ENCODE results near the gene CACNG5. TPM values are rescaled to one million over a fixed set of nuclear protein-coding genes. Genes with fewer than 3 reads are reported as not detected.
A peak's percentile ranks its signal among the peaks of the same experiment; 100 is the strongest.

Gene CACNG5
- total RNA-seq, 2 donors from 2014 or later, result 1.8 TPM; not detected in 1

GRCh38 chr17:66842959-66843358 is 8.0 kb downstream of the CACNG5 start:
- Histone ChIP-seq H3K9ac (ENCODE audit: extremely low read depth, low read length, poor library complexity, severe bottlenecking) (no peak overlapping the region), H3K4me3 (ENCODE audit: low read length) (no peak overlapping the region), H3K27me3 (ENCODE audit: control insufficient read depth, insufficient read depth, low read length, poor library complexity, severe bottlenecking) (no peaks in the 10 kb centered on the region), H3K36me3 (ENCODE audit: control insufficient read depth, insufficient read depth, low read length) (no peaks in the 10 kb centered on the region), H3K9me3 (ENCODE audit: control insufficient read depth, low read length) (no peaks in the 10 kb centered on the region), H3K27ac (ENCODE audit: low read depth, low read length) (no peak overlapping the region), H3K4me1 (ENCODE audit: control insufficient read depth, insufficient read depth, low read length) (no peaks in the 10 kb centered on the region)
- Mint-ChIP-seq H3K36me3 (ENCODE audit: low read depth) (no peaks in the 10 kb centered on the region), H3K4me1 (no peaks in the 10 kb centered on the region), H3K9me3 (peaks cover 22% of the 10 kb centered on the region), H3K27me3 (ENCODE audit: insufficient read depth) (peaks cover 7% of the 10 kb centered on the region), H3K27ac (no peak overlapping the region), H3K4me3 (no peak overlapping the region)
- WGBS, 2 experiments (ENCODE audit: insufficient coverage in 1 of 2, insufficient read length in 1 of 2), result 90 to 97% methylated on average over 3 of the region's 3 CpGs
- no peak for DNase-seq
- TF ChIP-seq CTCF (conservative IDR thresholded peaks at IDR 0.05), result no peak

GRCh38 chr17:66843627-66844026 is 8.7 kb downstream of the CACNG5 start:
- DNase-seq, result no peak
- no peaks in the 10 kb centered on the region for H3K27me3 ChIP-seq (ENCODE audit: control insufficient read depth, insufficient read depth, low read length, poor library complexity, severe bottlenecking)
- H3K36me3 ChIP-seq (ENCODE audit: control insufficient read depth, insufficient read depth, low read length), result no peaks in the 10 kb centered on the region
- no peak overlapping the region for H3K9ac ChIP-seq (ENCODE audit: extremely low read depth, low read length, poor library complexity, severe bottlenecking)
- no peaks in the 10 kb centered on the region for H3K9me3 ChIP-seq (ENCODE audit: control insufficient read depth, low read length)
- H3K9me3 Mint-ChIP-seq, result peaks cover 22% of the 10 kb centered on the region
- no peaks in the 10 kb centered on the region for H3K36me3 Mint-ChIP-seq (ENCODE audit: low read depth)
- peaks cover 5% of the 10 kb centered on the region for H3K27me3 Mint-ChIP-seq (ENCODE audit: insufficient read depth)
- H3K4me1 Mint-ChIP-seq, result no peaks in the 10 kb centered on the region
- WGBS, 2 experiments (ENCODE audit: insufficient coverage in 1 of 2, insufficient read length in 1 of 2), result 95 to 100% methylated on average over 1 to 4 of the region's 4 CpGs
- no peak overlapping the region for H3K27ac ChIP-seq (ENCODE audit: low read depth, low read length)
- TF ChIP-seq CTCF (conservative IDR thresholded peaks at IDR 0.05), result no peak
- no peak overlapping the region for H3K4me3 ChIP-seq (ENCODE audit: low read length)
- H3K27ac Mint-ChIP-seq, result peak overlapping the region; percentile 21
- H3K4me3 Mint-ChIP-seq, result no peak overlapping the region
- no peaks in the 10 kb centered on the region for H3K4me1 ChIP-seq (ENCODE audit: control insufficient read depth, insufficient read depth, low read length)

GRCh38 chr17:66847704-66848103 is 12.8 kb downstream of the CACNG5 start:
- WGBS, 2 experiments (ENCODE audit: insufficient coverage in 1 of 2, insufficient read length in 1 of 2), result 66 to 80% methylated on average over 2 to 3 of the region's 3 CpGs
- Mint-ChIP-seq H3K27ac (no peak overlapping the region), H3K4me3 (no peak overlapping the region), H3K27me3 (ENCODE audit: insufficient read depth) (peaks cover 5% of the 10 kb centered on the region), H3K36me3 (ENCODE audit: low read depth) (no peaks in the 10 kb centered on the region), H3K9me3 (peaks cover 22% of the 10 kb centered on the region), H3K4me1 (no peaks in the 10 kb centered on the region)
- Histone ChIP-seq H3K36me3 (ENCODE audit: control insufficient read depth, insufficient read depth, low read length) (no peaks in the 10 kb centered on the region), H3K4me3 (ENCODE audit: low read length) (no peak overlapping the region), H3K27me3 (ENCODE audit: control insufficient read depth, insufficient read depth, low read length, poor library complexity, severe bottlenecking) (no peaks in the 10 kb centered on the region), H3K9me3 (ENCODE audit: control insufficient read depth, low read length) (no peaks in the 10 kb centered on the region), H3K9ac (ENCODE audit: extremely low read depth, low read length, poor library complexity, severe bottlenecking) (no peak overlapping the region), H3K4me1 (ENCODE audit: control insufficient read depth, insufficient read depth, low read length) (no peaks in the 10 kb centered on the region), H3K27ac (ENCODE audit: low read depth, low read length) (no peak overlapping the region)
- no peak for DNase-seq
- TF ChIP-seq CTCF (conservative IDR thresholded peaks at IDR 0.05), result no peak
